DOHH2 (cell line): ENCODE measurements around the gene TAF5L.

Experiments
- H3F3A ChIP-seq: fragments of 200-600 bp; sonication (generic), shearing (Covaris generic); 2 replicates; pipeline ENCODE4 v1.6.0; 2016; ENCODE audit warnings: antibody characterized with exemption, mild to moderate bottlenecking; ENCODE audit not compliant: control insufficient read depth, insufficient read depth
- H3K27ac ChIP-seq: fragments of 200-600 bp; sonication (generic); 2 replicates; pipeline ENCODE4 v1.5.1; 2014; ENCODE audit warnings: low read depth, mild to moderate bottlenecking, low read length, moderate library complexity
- H3K27me3 ChIP-seq: fragments of 200-600 bp; sonication (generic); 2 replicates; pipeline ENCODE4 v1.6.1; 2014; ENCODE audit warnings: mild to moderate bottlenecking, low read length, mixed read lengths; ENCODE audit not compliant: control insufficient read depth
- H3K36me3 ChIP-seq: fragments of 200-600 bp; sonication (generic); 2 replicates; pipeline ENCODE4 v1.6.1; 2014; ENCODE audit warnings: mild to moderate bottlenecking, low read length, moderate library complexity, mixed read lengths; ENCODE audit not compliant: control insufficient read depth
- H3K4me1 ChIP-seq: fragments of 200-600 bp; sonication (generic); 2 replicates; pipeline ENCODE4 v1.6.1; 2014; ENCODE audit warnings: mild to moderate bottlenecking, low read length, mixed read lengths; ENCODE audit not compliant: control insufficient read depth
- H3K4me2 ChIP-seq: fragments of 200-600 bp; sonication (generic); 2 replicates; pipeline ENCODE4 v1.6.0; 2014; ENCODE audit warnings: mild to moderate bottlenecking, low read length, moderate library complexity
- H3K4me3 ChIP-seq: fragments of 200-600 bp; sonication (generic); 2 replicates; pipeline ENCODE4 v1.5.1; 2014; ENCODE audit warnings: mild to moderate bottlenecking, low read length, mixed read lengths
- H3K79me2 ChIP-seq: fragments of 200-600 bp; sonication (generic); 2 replicates; pipeline ENCODE4 v1.6.1; 2014; ENCODE audit warnings: mild to moderate bottlenecking, low read length, mixed read lengths; ENCODE audit not compliant: control insufficient read depth
- H3K9me2 ChIP-seq: fragments of 200-600 bp; sonication (generic); replicated peaks from 2 replicates; pipeline ENCODE4 v1.6.1; 2014; ENCODE audit warnings: mild to moderate bottlenecking, low read length, mixed read lengths; ENCODE audit not compliant: control insufficient read depth
- H3K9me3 ChIP-seq: fragments of 200-600 bp; sonication (generic); 2 replicates; pipeline ENCODE4 v1.6.1; 2014; ENCODE audit warnings: antibody characterized with exemption, low read length, mixed read lengths; ENCODE audit not compliant: control insufficient read depth, insufficient read depth
- H4K20me1 ChIP-seq: fragments of 200-600 bp; sonication (generic); 2 replicates; pipeline ENCODE4 v1.6.0; 2014; ENCODE audit warnings: low read depth, mild to moderate bottlenecking, antibody characterized with exemption, low read length, moderate library complexity; ENCODE audit not compliant: control insufficient read depth, insufficient read depth
- EZH2phosphoT487 ChIP-seq: fragments of 200-600 bp; sonication (generic); IDR thresholded peaks from 2 replicates; pipeline ENCODE4 v1.6.1; 2017; ENCODE audit warnings: borderline replicate concordance, mild to moderate bottlenecking, antibody characterized with exemption, low read length, moderate library complexity, mixed read lengths
- TF ChIP-seq, protein P1 (sequence below): fragments of 200-600 bp; sonication (generic); IDR thresholded peaks from one replicate; pipeline ENCODE4 v1.5.1; 2014; ENCODE audit warnings: antibody characterized with exemption, mild to moderate bottlenecking, low read depth, low read length; ENCODE audit not compliant: poor library complexity, severe bottlenecking

The TAF5L gene

DNA sequence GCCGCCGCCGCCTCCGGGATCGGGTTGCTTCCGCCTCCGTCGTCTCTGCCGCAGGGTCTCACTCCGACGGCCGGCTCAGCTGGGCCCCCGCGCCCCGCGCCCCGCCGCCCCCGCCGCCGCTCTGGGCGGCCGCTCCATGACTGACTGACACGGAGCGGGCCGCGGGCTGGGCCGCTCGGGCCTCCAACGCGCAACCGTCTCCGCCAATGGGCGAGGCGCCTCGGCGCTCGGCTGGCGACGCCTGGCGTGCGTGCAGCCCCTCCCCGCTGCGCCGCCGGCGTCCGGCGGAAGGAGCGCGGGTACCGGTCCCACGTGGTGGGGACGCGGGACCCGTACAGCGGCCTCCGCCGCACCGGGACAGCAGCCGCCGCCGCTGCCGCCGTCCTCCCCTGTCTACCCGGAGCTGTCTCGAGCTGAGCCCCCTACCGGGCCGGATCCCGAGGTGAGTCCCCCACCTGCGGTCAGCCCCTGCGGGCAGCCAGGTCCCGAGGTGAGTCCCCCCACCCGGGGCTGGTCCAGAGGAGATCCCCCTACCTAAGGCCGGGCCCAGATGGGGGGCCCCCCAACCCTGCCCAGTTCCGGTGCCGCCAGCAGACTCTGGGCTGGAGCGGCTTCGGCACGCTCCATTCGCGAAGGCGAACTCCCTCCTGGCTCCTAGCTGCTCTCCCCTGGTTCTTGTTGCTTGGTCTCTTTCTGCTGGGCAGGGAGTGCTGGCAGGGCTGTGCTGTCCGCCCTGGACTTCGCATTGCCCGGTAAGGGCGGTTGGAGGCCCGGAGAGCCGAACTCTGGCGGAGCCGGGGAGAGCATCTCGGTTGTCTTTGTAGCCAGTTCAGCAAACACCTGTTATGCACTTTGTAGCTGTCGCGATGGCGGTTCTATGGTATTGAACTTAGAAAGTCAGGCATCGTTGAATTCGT, at the start of gene TAF5L, which contains the start of gene URB2:
Gene TAF5L (minus strand): TSS at position 208 of the 917 bp plus-strand sequence. CDS start 11,640 bp downstream, outside the sequence.
Gene URB2 (plus strand): TSS at position 333 of the 917 bp plus-strand sequence. CDS start 1,387 bp downstream, outside the sequence.
- Histone ChIP-seq H3F3A (no peaks in the 10 kb centered on the region), H3K4me1 (peaks cover 25% of the 10 kb centered on the region), H3K4me2 (peak within 1 kb of the TSS; percentile 92), H3K4me3 (peak within 1 kb of the TSS; percentile 93), H3K9me2 (no peaks in the 10 kb centered on the region), H4K20me1 (peaks cover 4% of the 10 kb centered on the region; the same call in 1 of the 2 replicates), H3K27ac (peak within 1 kb of the TSS; percentile 58), H3K9me3 (no peaks in the 10 kb centered on the region), H3K36me3 (peaks cover 43% of the 10 kb centered on the region), H3K79me2 (peaks cover 94% of the 10 kb centered on the region), H3K27me3 (no peaks in the 10 kb centered on the region)
- TF ChIP-seq EZH2phosphoT487, result no peak
- TF ChIP-seq, protein P1, sequence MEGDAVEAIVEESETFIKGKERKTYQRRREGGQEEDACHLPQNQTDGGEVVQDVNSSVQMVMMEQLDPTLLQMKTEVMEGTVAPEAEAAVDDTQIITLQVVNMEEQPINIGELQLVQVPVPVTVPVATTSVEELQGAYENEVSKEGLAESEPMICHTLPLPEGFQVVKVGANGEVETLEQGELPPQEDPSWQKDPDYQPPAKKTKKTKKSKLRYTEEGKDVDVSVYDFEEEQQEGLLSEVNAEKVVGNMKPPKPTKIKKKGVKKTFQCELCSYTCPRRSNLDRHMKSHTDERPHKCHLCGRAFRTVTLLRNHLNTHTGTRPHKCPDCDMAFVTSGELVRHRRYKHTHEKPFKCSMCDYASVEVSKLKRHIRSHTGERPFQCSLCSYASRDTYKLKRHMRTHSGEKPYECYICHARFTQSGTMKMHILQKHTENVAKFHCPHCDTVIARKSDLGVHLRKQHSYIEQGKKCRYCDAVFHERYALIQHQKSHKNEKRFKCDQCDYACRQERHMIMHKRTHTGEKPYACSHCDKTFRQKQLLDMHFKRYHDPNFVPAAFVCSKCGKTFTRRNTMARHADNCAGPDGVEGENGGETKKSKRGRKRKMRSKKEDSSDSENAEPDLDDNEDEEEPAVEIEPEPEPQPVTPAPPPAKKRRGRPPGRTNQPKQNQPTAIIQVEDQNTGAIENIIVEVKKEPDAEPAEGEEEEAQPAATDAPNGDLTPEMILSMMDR, result no peak

DNA sequence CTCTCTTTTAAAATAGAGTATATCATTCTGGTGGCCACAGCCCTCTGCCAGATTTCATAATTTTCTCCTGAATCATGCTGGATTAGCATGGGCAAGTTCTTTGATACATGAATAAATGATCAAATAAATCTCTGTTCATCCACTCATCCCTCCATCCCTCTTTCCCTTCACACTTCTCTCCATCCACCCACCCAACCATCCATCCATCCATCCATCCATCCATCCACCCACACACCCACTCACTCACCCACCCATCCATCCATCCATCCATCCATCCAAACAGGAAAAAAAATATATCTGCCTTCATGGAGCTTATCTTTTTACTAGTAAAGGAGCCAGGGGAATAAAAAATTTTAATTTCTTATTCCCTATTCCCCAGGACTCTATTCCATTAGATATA, 49.5 kb upstream of the TAF5L start:
- Histone ChIP-seq H3K4me1 (no peaks in the 10 kb centered on the region), H3K79me2 (no peaks in the 10 kb centered on the region), H3F3A (no peaks in the 10 kb centered on the region), H3K9me3 (no peaks in the 10 kb centered on the region), H3K4me3 (no peak overlapping the region), H4K20me1 (no peaks in the 10 kb centered on the region), H3K4me2 (no peak overlapping the region), H3K36me3 (no peaks in the 10 kb centered on the region), H3K27me3 (no peaks in the 10 kb centered on the region), H3K9me2 (no peaks in the 10 kb centered on the region), H3K27ac (no peak overlapping the region)
- TF ChIP-seq EZH2phosphoT487, result no peak
- TF ChIP-seq, protein P1, result no peak

DNA sequence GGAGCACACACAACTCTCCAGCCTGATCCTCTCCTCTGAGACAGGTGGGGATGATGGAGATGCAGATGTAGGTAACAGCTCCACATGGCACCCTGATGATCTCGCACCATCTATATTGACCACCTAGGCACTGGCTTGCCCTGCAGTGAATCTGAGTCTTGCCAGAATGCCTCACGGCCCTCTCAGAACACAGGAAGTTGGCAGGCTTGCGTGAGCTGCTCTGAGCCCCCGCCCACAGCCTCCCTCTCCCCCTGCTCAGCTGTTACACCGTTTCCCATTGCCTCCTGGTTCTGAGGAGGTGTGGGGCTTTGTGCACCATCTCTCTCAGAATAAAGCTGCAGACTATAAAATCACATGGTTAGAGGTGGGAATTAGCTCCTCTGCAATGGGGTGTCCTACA, 48.1 kb upstream of the TAF5L start:
- Histone ChIP-seq H3K4me3 (no peak overlapping the region), H3K79me2 (no peaks in the 10 kb centered on the region), H3K27me3 (no peaks in the 10 kb centered on the region), H3K9me2 (no peaks in the 10 kb centered on the region), H3K4me2 (no peak overlapping the region), H3K4me1 (no peaks in the 10 kb centered on the region), H3F3A (no peaks in the 10 kb centered on the region), H4K20me1 (no peaks in the 10 kb centered on the region), H3K27ac (no peak overlapping the region), H3K36me3 (no peaks in the 10 kb centered on the region), H3K9me3 (no peaks in the 10 kb centered on the region)
- TF ChIP-seq EZH2phosphoT487, result no peak
- TF ChIP-seq, protein P1, result no peak
